NCI-H1436 (cell line): ENCODE results near the gene MAB21L4.

Experiments
- DNase-seq: peaks from one replicate; lab custom pipeline; 2025; lab: John Stamatoyannopoulos, UW

MAB21L4 gene

GRCh38 chr2:240876475-240877251 lies 19.3 kb downstream of the MAB21L4 start:
- no peak for DNase-seq

GRCh38 chr2:240876035-240876474 lies 19.9 kb downstream of the MAB21L4 start:
- no peak for DNase-seq

DNA sequence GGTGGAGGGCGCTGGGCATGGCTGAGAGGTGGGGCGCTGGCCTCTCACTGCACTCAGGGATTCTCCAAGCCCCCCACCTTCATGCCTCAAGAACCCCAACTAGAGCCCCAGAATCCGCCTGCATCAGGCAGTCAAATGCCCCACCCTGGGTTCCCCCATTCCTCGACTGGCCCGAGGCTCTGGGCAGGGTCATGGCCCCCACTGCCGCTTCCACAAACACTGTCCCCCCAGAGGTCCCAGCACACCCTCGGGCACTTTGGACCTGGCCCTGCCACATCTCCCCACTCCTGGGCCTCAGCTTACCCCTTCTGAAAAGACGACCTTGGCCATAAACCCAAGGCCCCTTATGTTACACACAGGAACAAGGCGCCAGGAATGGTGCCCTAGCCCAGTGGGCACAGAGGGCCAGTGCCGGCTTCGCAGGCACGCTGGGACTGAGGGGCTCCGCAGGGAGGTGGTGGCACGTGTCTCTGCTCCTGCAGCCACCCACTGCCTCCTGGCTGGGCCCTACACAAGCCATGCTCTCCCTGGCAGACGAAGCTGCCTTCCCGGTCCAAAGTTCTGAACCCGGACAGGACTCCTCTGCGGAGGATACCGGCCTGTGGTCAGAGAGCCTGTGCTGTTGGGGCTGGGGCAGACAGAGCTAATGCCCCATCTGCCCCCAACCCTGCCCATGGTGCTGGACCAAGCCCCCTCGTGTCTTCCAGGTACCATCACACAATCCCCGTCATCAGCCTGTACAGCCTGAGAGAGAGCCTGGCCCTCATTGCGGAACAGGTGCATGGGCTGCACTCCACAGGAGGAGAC lies 20.5 kb downstream of the MAB21L4 start:
- DNase-seq: no peak

DNA sequence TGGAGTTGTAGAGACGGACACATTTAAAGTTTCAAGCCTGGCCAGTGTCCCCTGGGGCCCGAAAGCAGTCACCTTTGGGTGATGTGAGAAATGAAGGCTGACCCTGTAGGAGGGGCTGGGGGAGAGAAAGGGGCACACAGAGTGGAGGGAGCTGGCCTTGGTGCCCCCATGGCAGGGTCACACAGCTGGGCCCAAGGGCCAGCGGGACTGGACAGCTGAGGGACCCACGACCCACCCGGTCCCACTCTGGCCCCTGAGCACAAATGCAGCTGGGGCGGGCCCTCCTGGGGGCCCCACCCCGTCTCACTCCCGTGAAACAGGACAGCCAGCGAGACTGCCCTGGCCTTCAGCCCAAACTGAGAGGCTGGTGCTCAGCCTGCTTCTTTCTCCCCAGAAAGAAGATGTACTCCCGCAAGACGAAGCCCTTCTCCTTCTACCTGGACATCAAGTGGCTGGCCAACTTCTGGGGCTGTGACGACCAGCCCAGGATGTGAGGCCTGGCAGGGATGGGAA lies 21.2 kb downstream of the MAB21L4 start:
- DNase-seq: no peak

DNA sequence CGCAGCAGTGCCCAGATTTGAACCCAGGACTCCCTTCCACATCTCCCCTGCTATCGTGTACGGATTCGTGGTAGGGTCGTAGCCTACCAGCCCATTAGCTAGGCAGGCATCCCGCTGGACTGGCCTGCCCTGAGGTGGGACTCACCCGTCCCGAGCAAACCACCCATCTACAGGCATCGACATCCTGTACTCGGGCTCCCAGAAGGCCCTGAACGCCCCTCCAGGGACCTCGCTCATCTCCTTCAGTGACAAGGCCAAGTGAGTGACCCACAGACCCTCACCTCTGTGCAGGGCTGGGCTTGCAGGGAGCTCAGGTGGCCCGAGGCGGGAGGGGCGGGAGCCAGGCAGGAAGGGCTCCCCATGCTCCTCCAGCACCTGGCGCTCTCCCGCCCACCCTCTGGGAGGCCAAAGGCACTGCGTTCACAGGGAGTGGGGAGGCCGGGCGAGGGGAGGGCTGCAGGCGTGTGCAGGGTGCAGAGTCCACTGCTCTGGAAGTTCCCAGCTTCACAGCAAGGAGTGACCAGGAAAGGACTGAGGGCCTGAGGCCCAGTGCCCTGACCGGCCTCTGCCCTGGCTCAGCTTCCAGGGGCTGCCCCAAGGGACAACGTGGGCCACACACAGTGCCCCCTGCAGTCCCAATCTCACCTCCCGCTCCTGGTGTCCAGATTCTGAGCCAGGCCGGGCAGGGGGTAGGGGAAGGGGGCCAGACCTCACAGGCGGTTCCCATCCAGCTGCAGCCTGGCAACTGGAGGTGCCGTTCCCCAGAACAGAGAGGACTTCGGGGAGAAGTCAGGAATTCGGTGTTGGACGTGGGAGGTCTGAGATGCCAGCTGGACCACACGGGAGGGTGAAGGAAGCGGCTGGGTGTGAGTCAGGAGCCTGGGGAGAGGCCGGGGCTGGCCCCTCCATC lies 21.9 kb downstream of the MAB21L4 start:
- DNase-seq: no peak

DNA sequence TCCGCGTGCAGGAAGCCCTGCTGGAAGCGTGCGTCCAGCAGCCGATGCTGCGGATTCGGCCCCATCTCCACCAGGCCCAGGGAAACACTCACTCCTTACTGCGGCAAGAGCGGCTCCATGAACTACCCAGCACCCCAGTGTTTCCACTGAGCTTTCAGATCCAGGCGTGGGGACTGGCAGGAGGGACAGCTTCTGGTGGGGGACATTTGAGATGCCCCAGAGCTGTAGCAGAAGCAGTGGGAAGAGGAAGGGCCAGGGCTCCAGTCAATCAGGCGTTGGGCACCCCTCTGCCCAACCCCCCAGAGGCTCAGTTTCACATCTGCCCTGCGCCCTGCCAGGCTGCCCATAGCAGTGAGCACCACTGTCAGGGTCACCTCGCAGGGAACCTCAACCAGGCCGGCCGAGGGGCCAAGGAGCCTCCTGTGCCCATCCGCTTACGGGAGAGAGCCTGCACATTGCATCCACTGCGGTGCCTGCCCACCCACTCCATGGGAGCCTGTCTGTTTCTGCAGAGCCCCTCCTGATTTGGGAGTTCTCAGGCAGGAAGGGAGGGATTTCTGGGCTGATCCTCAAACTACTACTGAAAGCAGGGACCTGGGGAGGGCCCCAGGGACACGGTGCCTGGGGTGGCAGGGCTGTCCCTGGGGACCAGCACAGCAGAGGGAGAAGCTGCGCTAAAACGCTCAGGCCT lies 22.7 kb downstream of the MAB21L4 start:
- peak; percentile 18 for DNase-seq

DNA sequence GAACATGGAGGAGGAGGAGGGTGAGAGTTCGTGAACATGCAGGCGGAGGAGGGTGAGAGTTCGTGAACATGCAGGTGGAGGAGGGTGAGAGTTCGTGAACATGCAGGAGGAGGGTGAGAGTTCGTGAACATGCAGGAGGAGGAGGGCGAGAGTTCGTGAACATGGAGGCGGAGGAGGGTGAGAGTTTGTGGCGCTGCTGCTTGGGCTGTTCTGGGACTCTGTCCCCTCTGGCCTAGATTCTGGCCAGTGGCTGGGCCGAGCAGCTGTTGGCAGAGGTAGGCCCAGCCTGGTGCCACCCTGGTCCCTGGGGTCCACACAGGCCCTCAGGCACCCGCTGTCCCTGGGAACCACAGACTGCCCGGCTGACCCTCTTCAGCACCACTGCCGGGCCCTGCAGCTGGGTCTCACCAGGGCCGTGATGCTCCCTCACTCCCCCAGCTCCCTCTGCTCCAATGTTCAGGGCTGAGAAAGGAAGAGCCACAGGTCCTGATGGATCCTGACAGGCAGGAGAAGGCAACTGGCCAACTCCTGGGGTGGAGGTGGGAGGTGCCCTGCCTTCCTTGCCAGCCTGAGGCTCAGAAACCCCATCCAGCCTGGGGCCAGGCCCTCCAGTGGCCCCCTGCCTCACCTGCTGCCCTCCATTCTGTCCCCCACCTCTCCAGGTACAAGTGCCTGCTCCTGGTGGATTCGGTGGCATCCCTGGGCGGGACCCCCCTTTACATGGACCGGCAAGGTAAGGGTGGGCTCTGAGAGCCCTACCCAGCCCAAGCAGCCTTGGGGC lies 23.4 kb downstream of the MAB21L4 start:
- DNase-seq: no peak

GRCh38 chr2:240871071-240871958 lies 24.6 kb downstream of the MAB21L4 start:
- no peak for DNase-seq

DNA sequence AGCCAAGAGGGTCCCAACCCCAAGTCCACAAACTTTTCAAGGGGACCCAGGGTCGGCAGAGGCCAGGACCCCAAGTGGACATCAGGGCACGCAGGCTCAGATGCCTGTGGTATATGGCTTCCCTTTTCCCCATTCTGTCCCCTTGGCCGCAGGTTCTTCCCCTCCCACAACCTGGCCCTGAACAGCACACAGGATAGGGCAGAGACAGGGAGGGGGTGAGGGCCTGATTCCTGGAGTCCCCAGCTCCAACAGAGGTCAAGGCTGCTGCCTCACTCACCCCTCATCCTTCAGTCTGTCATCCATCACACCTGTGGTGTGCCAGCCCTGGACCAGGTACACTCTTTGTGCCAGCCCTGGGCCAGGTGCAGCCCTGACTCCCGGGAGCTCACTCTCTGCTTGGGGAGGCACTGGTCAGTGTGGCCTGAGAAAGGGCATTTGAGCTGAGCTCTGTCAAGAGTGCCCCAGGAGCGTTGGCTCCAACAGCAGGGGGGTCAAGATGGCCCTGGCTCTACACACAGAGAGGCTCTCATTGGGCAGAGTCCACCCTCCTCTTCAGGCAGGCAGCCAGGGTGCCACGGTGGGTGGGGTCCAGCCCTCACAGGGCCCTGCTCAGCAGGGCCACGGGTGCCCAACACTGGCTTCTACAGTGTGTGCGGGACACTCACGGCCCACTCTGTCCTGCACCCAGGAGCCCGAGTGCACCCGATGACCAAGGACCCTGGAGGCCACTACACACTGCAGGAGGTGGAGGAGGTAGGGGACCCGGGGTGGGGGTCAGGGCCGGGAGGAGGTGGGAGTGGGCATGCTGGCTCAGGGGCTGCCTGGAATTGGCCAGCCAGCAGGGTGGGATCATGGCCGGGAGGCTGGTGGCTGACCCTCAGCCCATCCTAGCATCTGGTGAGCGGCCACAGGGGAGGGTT lies 25.7 kb downstream of the MAB21L4 start:
- DNase-seq: no peak

- DNase-seq: no peak
Observed at GRCh38 chr2:240869109-240869955, 26.6 kb downstream of the MAB21L4 start.

GRCh38 chr2:240868286-240869108 lies 27.5 kb downstream of the MAB21L4 start, which contains the start of gene AGXT:
TSS of gene AGXT (plus strand) at chr2:240868824. CDS start at chr2:240868866, 42 bp downstream.
- DNase-seq: no peak

DNA sequence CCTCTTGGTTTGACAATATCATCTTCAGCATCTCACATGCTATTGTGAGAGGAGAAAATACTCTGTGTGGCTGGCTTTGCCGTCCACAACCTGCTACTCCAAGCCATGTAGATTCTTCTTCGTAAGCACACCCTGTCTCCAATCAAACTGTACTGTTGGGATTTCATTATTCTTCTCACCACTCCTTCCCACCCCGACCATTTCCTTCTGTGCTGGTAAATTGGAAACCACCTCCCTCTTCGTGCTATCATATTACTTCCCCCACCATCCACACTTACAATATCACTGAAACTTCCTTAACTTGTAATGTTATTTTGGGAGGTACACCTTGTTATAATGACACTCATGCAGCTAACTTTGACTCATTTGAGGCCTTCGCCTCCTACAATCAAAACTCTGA lies 30.6 kb downstream of the MAB21L4 start:
- no peak for DNase-seq

DNA sequence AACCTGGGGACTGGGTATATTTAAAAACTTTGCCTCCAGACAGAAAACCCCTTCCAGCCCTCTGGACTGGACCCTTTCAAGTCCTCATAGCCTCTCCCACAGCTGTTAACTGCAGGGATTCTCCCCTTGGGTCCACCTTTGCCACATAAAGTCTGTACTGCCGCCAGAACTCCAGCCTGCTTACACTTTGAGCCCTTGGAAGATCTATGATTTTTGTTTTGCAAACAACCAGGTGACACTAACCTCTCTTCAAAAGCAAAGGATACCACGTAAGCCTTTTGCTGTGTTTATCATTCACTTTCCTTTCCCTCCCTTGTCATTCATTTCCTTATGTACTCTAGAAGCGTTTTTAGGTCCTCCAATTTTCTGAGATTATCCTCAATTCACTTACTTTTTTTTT lies 31.5 kb downstream of the MAB21L4 start:
- DNase-seq: no peak

- DNase-seq: no peak
Observed at GRCh38 chr2:240861547-240861946, 34.4 kb downstream of the MAB21L4 start.

GRCh38 chr2:240858871-240859270 lies 37.1 kb downstream of the MAB21L4 start:
- DNase-seq: no peak

DNA sequence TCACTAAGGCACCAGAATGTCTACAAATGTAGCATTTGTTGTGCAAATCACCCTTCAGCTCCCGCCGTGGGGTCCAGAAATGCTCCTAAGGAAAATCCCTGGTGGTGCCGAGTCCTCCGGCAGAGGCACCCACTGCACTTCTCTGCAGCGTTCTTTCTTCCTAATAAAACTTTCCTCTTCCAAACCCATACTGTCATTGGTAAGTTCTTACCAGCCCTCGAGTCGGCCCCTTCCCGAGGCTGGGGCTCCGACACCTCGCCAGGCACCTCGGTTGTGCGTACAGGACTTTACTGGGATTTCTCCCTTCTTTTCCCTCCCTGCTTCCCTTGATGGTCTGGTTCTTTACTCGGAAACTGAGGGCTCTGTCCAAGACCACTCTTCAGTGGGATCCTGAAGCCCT lies 37.6 kb downstream of the MAB21L4 start:
- DNase-seq: no peak
